ENCODE results near the gene PPP1R3E. TPM values are rescaled to one million over a fixed set of nuclear protein-coding genes. Genes with fewer than 3 reads are reported as not detected.

Gene PPP1R3E
- total and polyA plus RNA-seq, 2 of the 13 experiments (the other 11 are each of a cell fraction or from before 2014, with no cell fraction given), result 16.5 to 26.5 TPM

DNA sequence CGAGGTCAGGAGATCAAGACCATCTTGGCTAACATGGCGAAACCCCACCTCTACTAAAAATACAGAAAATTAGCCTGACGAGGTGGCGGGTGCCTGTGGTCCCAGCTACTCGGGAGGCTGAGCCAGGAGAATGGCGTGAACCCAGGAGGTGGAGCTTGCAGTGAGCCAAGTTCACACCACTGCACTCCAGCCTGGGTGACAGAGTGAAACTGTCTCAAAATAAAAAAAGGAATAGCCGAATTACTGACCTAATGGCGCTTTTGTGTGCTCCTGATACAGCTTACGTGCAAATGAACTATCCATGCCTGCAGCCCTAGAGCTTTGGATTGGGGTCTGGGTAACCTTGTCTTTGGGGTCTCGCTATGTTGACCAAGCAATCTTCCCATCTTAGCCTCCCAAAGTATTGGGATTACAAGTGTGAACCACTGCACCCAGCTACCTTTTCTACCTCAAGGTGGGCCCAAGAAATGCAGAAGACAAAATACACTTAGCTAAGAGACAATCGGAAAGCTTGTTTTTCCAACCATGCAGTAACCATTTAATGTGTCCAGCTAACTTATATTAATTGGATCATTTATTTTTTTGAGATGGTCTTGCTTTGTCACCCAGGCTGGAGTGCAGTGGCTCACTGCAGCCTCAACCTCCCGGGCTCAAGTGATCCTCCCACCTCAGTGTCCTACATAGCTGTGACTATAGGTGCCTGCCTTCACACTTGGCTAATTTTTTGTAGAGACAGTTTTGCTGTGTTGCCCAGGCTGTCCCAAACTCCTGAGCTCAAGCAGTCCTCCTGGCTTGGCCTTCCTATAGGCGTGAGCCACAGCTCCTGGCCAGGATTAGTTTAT, 24.1 kb upstream of the PPP1R3E start (continued):
- TF ChIP-seq ZNF558 (CRISPR knock-in tag; IDR thresholded peaks at IDR 0.05; ENCODE audit: borderline replicate concordance) (no peak), ZNF784 (CRISPR knock-in tag; IDR thresholded peaks at IDR 0.05; ENCODE audit: borderline replicate concordance) (no peak), NCOR1 (IDR thresholded peaks at IDR 0.05; ENCODE audit: borderline replicate concordance, low read length) (no peak), SKI (IDR thresholded peaks at IDR 0.05; ENCODE audit: partially characterized antibody) (no peak), SP4 (CRISPR knock-in tag; IDR thresholded peaks at IDR 0.05) (no peak; the same call in 1 of the 2 replicates), ZNF124 (CRISPR knock-in tag; IDR thresholded peaks at IDR 0.05) (no peak; the same call in 1 of the 2 replicates), MIER3 (CRISPR knock-in tag; IDR thresholded peaks at IDR 0.05; ENCODE audit: borderline replicate concordance) (no peak), RBM39 (IDR thresholded peaks at IDR 0.05; ENCODE audit: low read depth, low read length, poor library complexity, severe bottlenecking) (no peak), PBX2 (CRISPR knock-in tag; IDR thresholded peaks at IDR 0.05) (no peak), ZNF350 (CRISPR knock-in tag; IDR thresholded peaks at IDR 0.05; ENCODE audit: borderline replicate concordance, low read depth) (no peak), BORCS8-MEF2B (CRISPR knock-in tag; IDR thresholded peaks at IDR 0.05) (no peak), BHLHE40 (IDR thresholded peaks at IDR 0.05; ENCODE audit: low read length) (no peak), EP300 (IDR thresholded peaks at IDR 0.05; ENCODE audit: low read depth in 2 of 2, low read length in 2 of 2) (no peak), EP300 (CRISPR knock-in tag; IDR thresholded peaks at IDR 0.05; ENCODE audit: borderline replicate concordance) (peak; percentile 34; the same call in 1 of the 2 replicates), CEBPB (IDR thresholded peaks at IDR 0.05; ENCODE audit: borderline replicate concordance, low read depth, low read length) (no peak), MAZ (IDR thresholded peaks at IDR 0.05; ENCODE audit: borderline replicate concordance, low read depth, low read length) (no peak), MAZ (CRISPR knock-in tag; IDR thresholded peaks at IDR 0.05; ENCODE audit: low read depth) (no peak), ZSCAN21 (CRISPR knock-in tag; IDR thresholded peaks at IDR 0.05; ENCODE audit: borderline replicate concordance) (0 out of 2 replicates have a peak, but pooled peaks have one; percentile 59), MAFF (IDR thresholded peaks at IDR 0.05; ENCODE audit: low read depth, low read length) (no peak), NONO (IDR thresholded peaks at IDR 0.05) (no peak), NONO (CRISPR knock-in tag; conservative IDR thresholded peaks at IDR 0.05) (no peak; the same call in none of the 2 replicates), SIX4 (CRISPR knock-in tag; IDR thresholded peaks at IDR 0.05) (no peak), ZFP82 (CRISPR knock-in tag; IDR thresholded peaks at IDR 0.05; ENCODE audit: borderline replicate concordance) (no peak)
- TF ChIP-seq, protein P1, sequence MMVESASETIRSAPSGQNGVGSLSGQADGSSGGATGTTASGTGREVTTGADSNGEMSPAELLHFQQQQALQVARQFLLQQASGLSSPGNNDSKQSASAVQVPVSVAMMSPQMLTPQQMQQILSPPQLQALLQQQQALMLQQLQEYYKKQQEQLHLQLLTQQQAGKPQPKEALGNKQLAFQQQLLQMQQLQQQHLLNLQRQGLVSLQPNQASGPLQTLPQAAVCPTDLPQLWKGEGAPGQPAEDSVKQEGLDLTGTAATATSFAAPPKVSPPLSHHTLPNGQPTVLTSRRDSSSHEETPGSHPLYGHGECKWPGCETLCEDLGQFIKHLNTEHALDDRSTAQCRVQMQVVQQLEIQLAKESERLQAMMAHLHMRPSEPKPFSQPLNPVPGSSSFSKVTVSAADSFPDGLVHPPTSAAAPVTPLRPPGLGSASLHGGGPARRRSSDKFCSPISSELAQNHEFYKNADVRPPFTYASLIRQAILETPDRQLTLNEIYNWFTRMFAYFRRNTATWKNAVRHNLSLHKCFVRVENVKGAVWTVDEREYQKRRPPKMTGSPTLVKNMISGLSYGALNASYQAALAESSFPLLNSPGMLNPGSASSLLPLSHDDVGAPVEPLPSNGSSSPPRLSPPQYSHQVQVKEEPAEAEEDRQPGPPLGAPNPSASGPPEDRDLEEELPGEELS (CRISPR knock-in tag; IDR thresholded peaks at IDR 0.05), result 0 out of 2 replicates have a peak, but pooled peaks have one; percentile 18
- TF ChIP-seq, protein P2, sequence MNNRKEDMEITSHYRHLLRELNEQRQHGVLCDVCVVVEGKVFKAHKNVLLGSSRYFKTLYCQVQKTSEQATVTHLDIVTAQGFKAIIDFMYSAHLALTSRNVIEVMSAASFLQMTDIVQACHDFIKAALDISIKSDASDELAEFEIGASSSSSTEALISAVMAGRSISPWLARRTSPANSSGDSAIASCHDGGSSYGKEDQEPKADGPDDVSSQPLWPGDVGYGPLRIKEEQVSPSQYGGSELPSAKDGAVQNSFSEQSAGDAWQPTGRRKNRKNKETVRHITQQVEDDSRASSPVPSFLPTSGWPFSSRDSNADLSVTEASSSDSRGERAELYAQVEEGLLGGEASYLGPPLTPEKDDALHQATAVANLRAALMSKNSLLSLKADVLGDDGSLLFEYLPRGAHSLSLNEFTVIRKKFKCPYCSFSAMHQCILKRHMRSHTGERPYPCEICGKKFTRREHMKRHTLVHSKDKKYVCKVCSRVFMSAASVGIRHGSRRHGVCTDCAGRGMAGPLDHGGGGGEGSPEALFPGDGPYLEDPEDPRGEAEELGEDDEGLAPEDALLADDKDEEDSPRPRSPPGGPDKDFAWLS (CRISPR knock-in tag; IDR thresholded peaks at IDR 0.05; ENCODE audit: borderline replicate concordance), result no peak
